ENCODE results near the gene ZBTB22.
"Not testable (repeated sequence)": the region's sequence is repeated elsewhere in the genome, so short reads cannot be mapped to it uniquely, and the experiment has no call there.

ZBTB22 gene

DNA sequence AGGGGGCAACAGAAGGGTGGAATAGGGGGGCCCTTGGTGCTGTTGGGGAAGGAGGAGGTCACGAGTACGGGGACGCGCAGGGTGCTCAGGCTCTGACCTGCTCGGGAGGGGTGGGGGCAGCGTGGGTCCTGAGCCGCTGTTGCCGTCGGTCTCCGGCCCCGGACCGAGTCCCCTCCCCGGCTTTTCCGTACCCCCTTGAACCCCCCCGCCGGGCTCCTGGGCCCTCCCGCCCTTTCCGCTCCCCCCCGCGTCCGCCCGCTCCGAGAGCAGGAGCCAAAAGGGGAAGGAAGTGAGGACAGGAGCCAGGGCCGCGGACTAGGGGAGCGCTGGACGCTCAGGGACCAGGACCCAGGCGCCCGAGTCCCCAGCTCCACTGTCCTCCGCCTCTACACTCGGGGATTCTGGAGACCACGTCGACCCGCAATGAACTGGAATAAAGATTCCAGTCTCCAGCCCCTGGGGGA is 18.7 kb downstream of the ZBTB22 start, which contains the start of gene RGL2:
RGL2 (minus strand) TSS at position 170 of the 464 bp plus-strand sequence. CDS start 332 bp downstream, outside the sequence.
- no peak for DNase-seq

DNA sequence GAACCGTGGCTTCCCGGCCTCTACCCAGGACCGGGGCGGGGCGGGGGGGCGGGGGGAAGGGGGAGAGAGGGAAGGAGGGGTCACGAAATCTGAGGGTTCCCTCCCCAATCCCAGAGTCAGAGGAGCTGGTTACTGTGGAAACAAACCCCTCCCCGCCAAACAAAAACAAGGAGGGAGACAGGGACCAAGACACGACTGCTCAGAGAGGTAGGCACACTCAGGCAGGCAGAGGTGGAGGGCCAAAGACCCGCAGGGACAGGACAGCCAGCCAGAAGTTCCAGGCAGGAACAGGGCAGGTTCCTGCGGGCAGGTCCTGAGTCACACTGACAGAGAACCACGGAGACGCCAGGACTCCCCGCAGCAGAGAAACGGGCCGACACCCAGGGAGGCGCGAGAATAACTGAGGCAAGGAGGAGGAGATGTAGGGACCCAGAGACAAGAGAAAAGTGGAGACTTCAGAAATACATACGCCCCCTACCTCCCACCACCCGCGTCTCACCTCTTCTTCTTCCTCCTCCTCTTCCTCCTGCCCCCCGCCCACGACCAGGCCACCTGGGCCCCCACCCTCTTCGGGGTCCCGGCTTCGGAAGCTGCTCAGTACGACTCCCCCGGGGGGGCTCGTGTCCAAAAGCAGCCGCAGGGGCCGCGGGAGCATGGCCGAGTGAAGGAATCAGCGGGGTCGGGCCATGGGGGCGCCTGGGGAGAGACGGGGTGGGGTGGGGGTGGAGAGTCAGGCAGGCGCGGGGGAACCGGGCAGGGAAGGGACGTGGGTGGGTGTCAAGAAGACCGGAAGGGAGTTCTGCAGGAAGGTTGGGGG is 19.4 kb downstream of the ZBTB22 start:
- DNase-seq, result peak; percentile 30

DNA sequence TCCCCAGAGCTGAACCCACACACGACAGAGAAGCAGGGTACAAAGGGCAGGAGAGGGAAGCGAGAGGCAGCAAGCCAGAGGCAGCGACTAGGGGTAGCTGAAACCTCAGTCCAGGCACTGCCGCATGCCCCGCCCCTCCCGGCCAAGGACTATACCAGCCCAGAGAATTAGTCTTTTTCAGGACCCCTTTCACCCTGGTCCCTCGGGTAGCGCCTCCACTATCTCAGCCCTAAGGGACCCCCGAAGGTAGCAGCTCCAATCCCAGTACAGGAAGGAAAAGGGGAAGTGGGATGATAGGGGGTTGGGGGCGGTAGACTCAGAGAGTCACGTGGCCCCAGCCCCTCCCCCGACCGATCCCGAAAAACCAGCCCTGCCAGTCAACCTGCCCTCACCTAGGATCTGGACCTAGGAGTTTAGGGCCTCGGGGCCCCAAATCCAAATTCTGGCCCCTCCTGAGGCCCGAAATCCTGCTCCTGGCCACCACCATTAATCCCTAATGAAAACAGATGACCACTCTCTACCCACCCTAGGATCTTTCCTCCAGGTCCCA is 20.1 kb downstream of the ZBTB22 start:
- no peak for DNase-seq

DNA sequence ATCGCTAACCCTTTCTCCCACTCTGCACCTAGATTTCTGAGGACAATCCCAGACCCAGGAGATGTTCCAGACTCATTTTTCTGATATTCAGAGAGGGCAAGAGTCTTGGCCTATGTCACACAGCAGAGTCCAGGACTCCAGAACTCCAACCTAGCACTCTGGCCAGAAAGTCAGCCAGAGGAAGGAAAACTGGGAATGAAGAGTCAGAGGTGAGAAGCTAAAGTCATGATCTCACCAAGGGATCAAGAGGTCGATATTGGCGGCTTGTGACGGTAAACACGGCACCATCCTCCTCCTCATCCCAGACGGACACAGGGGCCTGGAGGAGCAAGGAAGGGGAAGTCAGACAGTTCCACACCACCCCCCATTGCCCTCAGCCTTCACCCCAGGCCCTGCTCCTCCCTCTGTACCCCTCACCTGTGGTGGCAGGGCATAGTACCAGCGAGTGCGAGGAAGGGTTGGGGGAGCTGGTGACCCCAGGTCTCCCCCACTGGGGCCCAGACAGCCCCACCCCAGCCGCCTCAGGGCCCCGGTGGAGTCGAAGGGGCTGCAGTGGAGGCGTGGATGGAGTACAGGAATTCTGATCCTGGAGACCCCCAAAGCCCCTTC is 20.6 kb downstream of the ZBTB22 start:
- no peak for DNase-seq

DNA sequence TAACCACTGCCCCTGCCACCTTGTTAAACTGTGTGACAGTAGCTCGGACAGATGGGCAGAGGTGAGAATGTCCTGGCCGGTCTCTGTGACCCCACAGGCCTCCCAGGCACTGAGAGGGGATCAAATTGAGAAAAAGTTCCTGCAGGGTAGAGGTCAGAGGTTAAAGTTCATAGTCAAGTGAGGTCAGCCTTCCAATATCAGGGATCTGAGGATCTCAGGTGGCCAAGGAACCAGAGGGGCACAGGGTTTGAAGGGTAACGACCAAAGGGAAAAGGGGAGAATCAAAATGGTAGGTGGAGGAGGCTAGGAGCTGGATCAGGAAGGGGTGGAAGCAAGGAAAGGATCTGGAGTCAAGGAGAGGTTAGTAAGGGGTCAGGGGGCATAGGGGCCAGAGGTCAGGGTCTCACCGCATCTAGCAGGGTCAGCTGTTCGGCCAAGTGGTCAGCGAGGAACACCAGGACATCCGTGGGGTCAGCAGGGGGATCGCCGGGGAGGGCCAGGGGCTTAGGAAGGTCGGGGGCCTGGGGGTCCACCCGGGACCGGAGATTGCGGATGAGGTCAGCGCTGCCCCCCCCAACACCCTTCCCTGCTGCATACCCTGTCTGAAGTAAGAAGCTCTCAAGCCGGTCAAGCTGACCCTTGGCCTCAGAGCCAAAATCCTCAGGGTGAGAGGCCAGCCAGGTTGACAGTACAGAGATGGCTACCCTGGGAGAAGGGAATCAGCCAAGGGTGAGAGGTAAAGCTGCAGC is 21.7 kb downstream of the ZBTB22 start:
- DNase-seq, result no peak

DNA sequence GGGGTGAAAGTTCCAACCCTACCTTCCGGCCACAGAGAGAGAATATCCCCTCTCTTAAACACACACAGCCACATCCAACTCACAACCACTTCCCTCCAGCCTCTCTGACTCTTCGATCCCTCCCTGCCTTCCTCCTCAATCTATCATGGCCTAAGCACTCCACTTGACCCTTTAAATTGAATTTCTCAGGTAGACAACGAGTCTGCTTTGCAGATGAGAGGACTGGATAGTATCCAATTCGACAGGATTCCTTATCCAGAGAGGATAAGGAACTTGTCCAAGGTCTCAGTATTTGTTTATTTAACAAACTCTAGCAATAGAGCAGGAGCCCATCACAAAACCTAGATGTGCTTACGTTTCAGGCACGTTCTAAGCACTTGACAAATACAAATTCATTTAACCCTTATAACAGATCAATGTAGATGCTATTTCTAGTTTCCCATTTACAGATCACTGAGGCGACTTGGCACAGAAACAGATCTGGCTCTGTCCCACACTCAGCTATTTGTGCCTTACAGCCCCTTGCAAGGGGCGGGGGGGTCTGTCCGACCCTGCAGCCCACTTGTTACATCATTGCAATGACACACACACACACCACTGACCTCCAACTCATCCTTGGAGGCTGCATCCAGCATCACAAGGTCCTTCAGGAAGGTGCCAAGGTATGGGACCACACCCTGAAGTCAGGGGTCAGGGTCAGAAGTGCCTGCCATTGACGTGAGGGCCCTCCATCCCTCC is 23.3 kb downstream of the ZBTB22 start:
- no peak for DNase-seq

DNA sequence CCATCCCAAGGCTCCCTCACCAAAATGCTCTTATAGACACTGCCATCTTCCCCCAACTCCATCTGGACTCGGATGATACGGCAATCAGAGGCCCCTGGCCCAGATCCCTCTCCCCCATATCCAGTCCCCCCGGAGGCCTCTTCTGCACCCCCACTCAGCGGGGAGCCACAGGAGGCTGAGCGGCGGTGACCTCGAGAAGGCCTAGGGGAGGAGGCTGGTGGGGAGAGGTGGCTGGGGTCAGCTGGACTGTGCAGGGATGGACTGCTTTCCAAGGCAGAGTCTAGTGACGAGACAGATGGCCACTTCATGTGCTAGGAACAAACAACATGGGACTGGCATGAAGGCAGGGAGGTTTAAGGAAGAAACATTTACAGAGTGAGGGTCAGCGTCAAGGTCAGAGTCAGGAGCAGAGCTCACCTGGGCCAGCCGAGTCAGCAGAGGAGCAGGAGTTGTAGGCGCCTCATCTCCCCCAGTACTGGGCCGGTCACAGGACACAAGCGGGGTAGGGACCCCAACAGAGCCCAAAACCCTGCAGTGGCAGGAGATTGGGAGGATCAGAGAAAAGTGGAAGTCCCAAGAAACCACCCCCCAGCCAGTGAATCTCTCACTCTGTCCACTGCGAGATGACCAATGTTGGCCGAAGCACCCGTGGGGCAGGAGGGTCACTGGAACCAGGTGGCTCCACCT is 24.4 kb downstream of the ZBTB22 start:
- DNase-seq, result no peak

DNA sequence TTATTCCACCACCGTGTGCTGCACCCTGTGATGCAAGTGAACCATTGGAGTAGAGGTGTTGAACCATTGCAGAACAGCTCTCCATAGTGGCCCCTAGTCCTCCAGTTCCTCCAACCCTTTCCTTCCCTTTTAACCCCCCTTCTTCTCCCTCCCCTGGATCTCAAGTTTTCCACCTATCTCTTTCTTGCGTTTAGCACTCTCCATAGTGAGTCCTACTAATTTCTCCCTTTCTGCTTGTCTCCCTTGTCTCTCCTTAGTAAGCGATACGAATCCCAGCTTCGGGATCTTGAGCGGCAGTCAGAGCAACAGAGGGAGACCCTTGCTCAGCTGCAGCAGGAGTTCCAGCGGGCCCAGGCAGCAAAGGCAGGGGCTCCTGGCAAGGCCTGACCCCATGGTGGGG is 27.1 kb downstream of the ZBTB22 start:
- DNase-seq, result no peak

DNA sequence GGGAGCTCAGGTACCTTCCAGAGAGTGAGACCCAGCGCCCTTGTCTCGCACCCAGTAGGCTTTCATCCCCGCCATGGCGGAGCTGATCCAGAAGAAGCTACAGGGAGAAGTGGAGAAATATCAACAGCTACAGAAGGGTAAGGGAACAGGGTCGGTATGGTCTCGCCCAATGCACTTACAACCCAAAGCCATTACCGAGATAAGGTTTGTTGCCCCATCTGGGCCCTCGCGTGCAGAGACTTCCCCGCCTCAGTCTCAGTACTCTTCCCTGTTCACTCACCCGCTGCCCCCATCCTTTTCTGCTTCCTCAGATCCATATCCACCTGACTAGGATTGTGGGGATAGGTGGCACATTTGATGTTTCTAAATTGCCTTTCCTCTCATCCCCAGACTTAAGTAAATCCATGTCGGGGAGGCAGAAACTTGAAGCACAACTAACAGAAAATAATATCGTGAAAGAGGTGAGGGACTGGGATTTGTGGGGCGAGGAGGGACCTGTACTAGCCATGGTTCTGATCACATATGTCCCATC is 27.7 kb downstream of the ZBTB22 start:
- DNase-seq, result no peak

DNA sequence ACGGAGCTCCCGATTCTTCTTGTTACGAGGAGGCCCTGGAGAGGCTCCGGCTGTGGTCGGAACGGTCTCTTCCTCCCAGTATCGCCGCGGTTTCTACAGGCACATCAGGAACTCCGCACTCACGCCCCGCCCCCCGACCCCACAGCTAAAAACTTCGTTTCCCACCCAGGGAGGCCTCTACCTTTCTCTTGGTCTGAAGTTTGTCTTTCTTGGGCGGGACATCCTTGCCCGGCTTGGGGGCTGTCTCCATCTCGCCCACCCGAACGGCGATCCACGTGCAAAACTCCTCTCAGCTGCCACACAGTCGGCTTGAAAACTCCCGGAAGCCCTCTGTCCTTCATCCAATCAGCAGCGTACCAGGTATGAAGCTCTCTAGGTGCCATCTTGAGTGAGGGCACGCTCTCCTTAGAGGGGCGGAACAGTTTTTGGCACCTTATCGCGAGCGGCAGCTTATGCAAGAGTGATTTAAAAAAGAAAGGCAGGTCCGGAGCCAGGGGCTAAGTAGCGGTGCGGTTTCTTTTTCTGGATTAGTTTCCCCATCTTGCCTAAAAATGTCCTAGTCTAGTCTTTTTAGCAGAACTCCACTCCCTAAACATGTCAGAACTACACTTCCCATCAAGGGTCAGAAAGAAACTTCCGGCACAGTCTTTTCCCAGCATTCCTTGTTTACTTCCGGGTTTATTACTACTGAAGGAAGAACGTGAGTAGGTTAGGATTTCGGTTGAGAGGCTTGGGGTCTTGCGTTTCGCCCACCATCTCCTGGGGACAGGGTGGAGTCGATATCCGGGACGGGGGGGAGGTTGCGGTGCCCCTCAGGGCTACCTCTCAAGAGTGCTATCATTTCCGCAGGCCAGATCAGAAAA is 28.4 kb downstream of the ZBTB22 start, which contains the start of the genes PFDN6 and WDR46:
PFDN6 (plus strand) TSS at position 681 of the 863 bp plus-strand sequence. CDS start 256 bp downstream, outside the sequence.
WDR46 (minus strand) TSS at position 319 of the 863 bp plus-strand sequence; CDS start at position 250, 69 bp downstream.
- DNase-seq, result peak; percentile 73

DNA sequence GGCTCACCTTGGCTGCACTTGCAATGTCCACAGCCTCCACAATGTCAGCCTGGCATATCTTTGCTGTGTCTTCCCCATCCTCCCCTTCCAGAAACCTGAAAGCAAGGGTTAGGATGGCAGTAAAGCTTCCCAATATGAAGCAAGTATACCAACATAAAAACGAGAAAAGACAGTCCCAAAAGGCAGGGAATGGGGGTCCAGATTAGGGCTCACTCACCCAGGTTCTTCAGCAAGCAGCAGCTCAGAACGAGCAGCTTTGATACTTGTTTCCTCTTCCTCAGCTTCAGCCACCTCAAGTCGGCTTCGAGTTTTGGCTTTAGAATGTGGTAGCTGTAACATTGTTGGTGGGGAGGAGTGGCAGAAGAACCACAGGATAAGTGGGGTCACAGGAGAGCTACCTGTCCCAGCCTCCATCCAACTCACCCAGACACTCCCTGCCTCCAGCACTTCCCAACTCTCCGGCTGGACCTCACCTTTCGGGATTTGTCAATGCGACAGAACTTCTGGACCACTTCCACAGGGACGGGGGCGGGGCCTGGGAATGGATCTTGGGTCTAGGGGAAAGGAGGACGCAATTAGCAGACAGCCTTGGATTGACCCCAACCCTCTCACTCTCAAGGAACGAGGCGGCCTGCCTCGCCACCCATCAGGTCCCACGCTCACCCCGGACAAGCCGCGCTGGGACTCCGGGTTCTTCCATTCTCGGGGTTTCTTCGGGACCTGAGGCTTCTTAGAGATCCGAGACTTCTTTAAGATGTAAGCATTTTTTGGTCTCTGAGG is 29.2 kb downstream of the ZBTB22 start:
- no peak for DNase-seq

DNA sequence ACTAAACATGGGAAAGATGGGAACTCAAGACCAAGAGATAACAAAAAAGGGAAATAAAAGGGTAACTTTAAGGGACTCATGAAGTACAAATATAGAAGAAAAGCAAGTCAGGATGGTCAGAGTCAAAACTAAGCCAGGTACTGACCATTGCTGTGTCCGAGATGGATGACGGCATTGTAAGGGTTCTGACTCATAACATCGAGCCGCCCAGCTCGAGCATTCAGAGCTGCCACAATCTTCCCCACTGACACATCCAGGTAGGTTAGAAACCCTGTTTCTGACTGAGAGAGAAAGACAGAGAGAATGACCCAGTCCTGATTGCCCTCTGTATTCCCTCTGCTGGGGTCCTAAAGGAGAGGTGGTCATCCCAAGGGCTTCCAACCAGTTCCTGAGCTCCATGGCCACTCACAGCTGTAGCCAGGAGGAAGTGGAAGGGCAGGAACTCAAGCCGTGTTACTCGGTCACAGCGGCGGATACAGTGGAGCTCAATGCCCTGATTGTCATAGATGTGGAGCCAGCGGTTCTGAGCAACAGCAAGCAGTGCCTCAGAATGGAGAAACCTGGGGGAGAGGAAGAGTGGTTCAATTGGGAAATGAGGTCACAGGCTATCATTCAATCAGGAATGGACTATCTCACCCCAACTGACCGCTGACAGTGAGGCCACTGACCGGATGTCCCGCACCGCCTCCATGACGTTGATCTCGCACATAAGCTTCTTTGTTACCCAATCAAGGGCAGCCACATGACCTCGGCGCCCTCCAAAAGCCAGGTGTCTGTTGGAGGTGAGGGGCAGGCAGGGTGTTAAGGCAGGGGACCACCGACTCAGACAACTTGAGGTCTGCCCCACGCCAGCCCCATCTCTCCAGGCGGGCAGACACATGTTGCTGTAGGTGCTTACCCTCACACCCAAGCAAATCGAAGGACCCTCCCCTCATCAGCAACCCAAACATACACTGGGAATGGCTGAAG is 30.3 kb downstream of the ZBTB22 start:
- no peak for DNase-seq

DNA sequence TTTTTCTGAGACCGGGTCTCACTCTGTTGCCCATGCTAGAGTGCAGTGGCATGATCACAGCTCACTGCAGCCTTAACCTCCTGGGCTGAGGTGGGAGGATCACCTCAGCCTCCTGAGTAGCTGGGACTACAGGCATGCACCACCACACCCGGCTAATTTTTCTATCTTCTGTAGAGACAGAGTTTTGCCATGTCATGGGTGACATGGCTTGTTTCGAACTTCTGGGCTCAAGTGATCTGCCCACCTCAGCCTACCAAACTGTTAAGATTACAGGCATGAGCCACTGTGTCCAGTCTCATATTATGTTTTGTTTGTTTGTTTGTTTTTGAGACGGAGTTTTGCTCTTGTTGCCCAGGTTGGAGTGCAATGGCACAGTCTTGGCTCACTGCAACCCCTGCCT is 32.3 kb downstream of the ZBTB22 start:
- DNase-seq, result not testable (repeated sequence)

DNA sequence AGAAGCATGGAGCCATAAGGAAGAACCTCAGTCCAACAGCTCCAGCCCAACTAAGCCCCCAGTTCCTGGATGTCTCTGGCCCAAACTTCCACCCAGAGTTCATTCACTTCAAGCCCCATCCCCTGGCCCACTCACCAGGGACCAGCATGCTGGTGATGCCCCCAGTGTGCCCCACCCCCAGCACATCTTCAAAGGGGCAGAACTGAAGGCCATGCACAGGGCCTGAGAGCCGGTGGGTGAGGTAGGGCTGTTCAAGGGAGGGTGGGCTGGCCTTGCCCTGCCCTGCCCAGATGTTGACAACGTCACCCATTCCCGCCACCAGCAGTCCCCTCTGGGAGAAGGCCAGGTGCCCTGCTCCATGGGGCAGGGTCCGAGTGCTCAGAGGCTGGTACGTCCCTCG is 37.0 kb downstream of the ZBTB22 start:
- no peak for DNase-seq

DNA sequence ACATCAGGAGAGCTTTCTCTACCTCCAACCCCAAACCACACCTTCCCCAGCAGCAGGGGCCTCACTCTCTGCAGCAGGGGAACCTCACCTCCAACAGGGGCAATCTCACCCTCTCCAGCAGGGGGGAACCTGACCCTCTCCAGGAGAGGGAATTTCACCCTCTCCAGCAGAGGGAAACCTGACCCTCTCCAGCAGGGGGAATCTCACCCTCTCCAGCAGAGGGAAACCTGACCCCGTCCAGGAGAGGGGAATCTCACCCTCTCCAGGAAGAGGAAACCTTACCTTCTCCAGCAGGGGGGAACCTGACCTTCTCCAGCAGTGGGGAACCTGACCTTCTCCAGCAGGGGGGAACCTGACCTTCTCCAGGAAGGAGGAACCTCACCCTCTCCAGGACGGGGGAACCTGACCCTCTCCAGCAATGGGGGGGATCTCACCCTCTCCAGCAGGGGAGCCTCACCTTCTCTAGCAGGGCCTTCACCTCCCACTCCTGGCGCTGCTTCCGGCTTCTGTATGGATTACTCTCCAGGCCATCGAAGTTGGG is 37.5 kb downstream of the ZBTB22 start:
- DNase-seq, result no peak

DNA sequence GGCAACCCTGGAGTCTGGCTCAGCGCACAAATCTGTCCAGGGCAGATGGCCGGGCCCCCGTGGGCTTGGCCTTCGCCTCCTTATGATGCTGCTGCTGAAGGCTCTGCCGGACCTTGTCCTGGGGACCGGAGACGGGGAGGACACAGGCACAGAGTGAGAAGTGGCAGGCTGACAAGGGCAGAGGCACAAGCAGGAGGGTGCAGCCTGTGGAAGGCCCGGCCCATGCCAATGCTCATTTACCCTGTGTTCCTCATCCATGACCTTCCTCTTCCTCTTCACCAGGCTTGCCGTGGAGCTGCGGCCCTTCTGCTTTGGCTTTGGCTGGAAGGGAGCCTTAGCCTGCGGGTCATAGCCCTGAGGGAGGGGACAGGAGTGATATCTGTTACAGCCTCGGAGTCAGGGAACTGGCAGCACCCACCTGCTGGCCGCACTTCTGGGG is 38.3 kb downstream of the ZBTB22 start:
- DNase-seq, result no peak

DNA sequence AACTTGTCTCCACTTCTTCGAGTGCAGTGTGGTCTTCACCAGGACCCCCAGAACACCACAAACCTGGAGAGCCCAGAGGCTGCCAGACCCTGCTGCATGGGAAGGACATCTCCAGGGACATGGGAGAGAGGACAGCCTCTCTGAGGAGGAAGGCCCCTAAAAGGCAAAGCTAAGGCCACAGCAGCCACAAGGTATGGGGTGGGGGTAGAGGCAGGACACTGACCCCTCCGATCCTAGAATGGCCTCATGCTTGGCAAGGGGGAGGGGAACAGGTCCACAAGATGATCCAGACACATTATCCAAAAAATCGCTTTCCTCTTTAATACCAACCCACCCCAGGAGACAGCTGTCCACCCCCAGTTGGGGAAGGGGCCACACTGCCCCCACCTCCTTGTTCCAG is 38.7 kb downstream of the ZBTB22 start:
- no peak for DNase-seq

DNA sequence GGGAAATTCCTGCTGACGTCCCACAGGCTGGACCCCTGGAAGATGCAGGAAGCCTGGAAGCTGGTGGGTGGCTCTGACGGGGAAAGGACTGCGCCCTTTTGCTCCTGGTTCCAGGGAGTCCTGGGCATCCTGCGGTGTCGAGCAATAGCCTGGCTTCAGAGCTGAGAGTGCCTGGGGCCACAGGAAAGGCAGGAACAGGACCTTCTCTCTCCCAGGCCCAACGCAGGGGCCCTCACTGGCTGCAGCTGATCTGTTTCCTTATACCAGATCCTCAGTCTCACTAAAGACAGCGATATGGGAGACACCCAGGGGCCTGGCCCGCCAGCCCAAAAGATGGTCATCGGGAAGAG is 39.2 kb downstream of the ZBTB22 start:
- DNase-seq, result no peak
